Breast epithelium (tissue), 3 donors: Measurements from ENCODE around the gene PRDM5.

Source experiments
- POLR2A ChIP-seq: fragments of 450-650 bp; IDR thresholded peaks from one replicate; pipeline ENCODE4 v1.6.1; 2016; ENCODE audit warnings: antibody characterized with exemption, mild to moderate bottlenecking, moderate library complexity
- POLR2AphosphoS5 ChIP-seq, 3 donors: sonication (generic); formaldehyde crosslinking; IDR thresholded peaks; one replicate each; pipeline ENCODE4 v1.6.1; 2017; ENCODE audit warnings: antibody characterized with exemption in 3 of 3

- TF ChIP-seq POLR2A: no peak
- no peak for TF ChIP-seq POLR2AphosphoS5 (IDR thresholded peaks at IDR 0.05)
These were observed 257.7 kb downstream of the PRDM5 start for GRCh38 chr4:120664851-120665250.
